H1 (cell line): ENCODE measurements around the gene ZC3H8. TPM values are rescaled to one million over a fixed set of nuclear protein-coding genes. Genes with fewer than 3 reads are reported as not detected.
A peak's percentile ranks its signal among the peaks of the same experiment; 100 is the strongest.

Experiments used
- CTCF ChIA-PET: fragments of 300-600 bp; sonication (Branson Sonifier 250); formaldehyde crosslinking; loops from one replicate; lab custom pipeline; 2021; ENCODE audit not compliant: partially characterized antibody; lab: Charles Lee
- POLR2A ChIA-PET: fragments of 300-600 bp; sonication (Branson Sonifier 250); formaldehyde crosslinking; loops from one replicate; lab custom pipeline; 2021; ENCODE audit warnings: inconsistent platforms; ENCODE audit not compliant: partially characterized antibody; lab: Charles Lee
- DNase-seq, 2 experiments: peaks; one replicate each; pipeline versions ENCODE4 v3.0.0 to v3.0.0-alpha.2; 2010 to 2022; ENCODE audit warnings: low spot score in 2 of 2, low read depth in 1 of 2, mixed read lengths in 1 of 2
- FAIRE-seq: peaks from 2 replicates; lab custom pipeline; 2011; peaks lifted over from hg19 to GRCh38; lab: Jason Lieb, UNC
- H2AFZ ChIP-seq: 2 replicates; pipeline ENCODE4 v1.8.1; 2012; ENCODE audit warnings: low read length, inconsistent platforms
- H2AK5ac ChIP-seq: 2 replicates; pipeline ENCODE4 v1.6.1; 2013; ENCODE audit warnings: low read depth, low read length
- H2BK120ac ChIP-seq: replicated peaks from 2 replicates; pipeline ENCODE3; 2013; ENCODE audit warnings: low read depth, low read length, inconsistent platforms
- H2BK12ac ChIP-seq: 2 replicates; pipeline ENCODE4 v1.6.1; 2013; ENCODE audit warnings: low read depth, low read length
- H2BK15ac ChIP-seq: 2 replicates; pipeline ENCODE4 v1.6.1; 2013; ENCODE audit warnings: low read length
- H2BK20ac ChIP-seq: 2 replicates; pipeline ENCODE4 v1.6.1; 2013; ENCODE audit warnings: low read length
- H2BK5ac ChIP-seq: 2 replicates; pipeline ENCODE4 v1.6.1; 2013; ENCODE audit warnings: low read depth, low read length
- H3K14ac ChIP-seq: 2 replicates; pipeline ENCODE4 v1.6.1; 2013; ENCODE audit warnings: inconsistent platforms; ENCODE audit not compliant: insufficient read length
- H3K18ac ChIP-seq: 2 replicates; pipeline ENCODE4 v1.6.1; 2013; ENCODE audit warnings: low read length; ENCODE audit errors: extremely low read depth
- H3K23ac ChIP-seq: 2 replicates; pipeline ENCODE4 v1.6.1; 2013; ENCODE audit warnings: inconsistent platforms; ENCODE audit not compliant: insufficient read length
- H3K23me2 ChIP-seq: 2 replicates; pipeline ENCODE4 v1.6.1; 2013; ENCODE audit warnings: low read depth, low read length
- H3K27ac ChIP-seq: 2 replicates; pipeline ENCODE4 v1.6.1; 2011; ENCODE audit warnings: low read depth, low read length, inconsistent platforms
- H3K27me3 ChIP-seq, 4 experiments: replicated peaks in 1 of 4; 1 replicate in 1 of 4; 2 replicates in 3 of 4; pipeline versions ENCODE4 v1.6.1 to v1.8.1; 2011 to 2013; ENCODE audit warnings: low read length in 3 of 4, mild to moderate bottlenecking in 3 of 4, inconsistent platforms in 2 of 4, mixed read lengths in 2 of 4, moderate library complexity in 1 of 4; ENCODE audit not compliant: control insufficient read depth in 3 of 4, insufficient read depth in 3 of 4; ENCODE audit errors: extremely low read depth in 1 of 4
- H3K36me3 ChIP-seq, 4 experiments: 2 replicates each; pipeline versions ENCODE4 v1.6.1 to v1.8.1; 2011 to 2013; ENCODE audit warnings: mild to moderate bottlenecking in 4 of 4, low read length in 3 of 4, moderate library complexity in 2 of 4, control low read depth in 1 of 4, inconsistent platforms in 1 of 4; ENCODE audit not compliant: insufficient read depth in 4 of 4, control insufficient read depth in 2 of 4
- H3K4ac ChIP-seq: replicated peaks from 2 replicates; pipeline ENCODE3; 2013; ENCODE audit warnings: low read length, low read depth, mixed read lengths, inconsistent platforms; ENCODE audit not compliant: insufficient read length
- H3K4me1 ChIP-seq, 4 experiments: replicated peaks in 1 of 4; 1 replicate in 1 of 4; 2 replicates in 3 of 4; pipeline versions ENCODE4 v1.6.1 to v1.8.1; 2011 to 2013; ENCODE audit warnings: low read length in 3 of 4, inconsistent platforms in 2 of 4, mixed read lengths in 1 of 4; ENCODE audit not compliant: insufficient read depth in 4 of 4, control insufficient read depth in 3 of 4
- H3K4me2 ChIP-seq, 2 experiments: 2 replicates each; pipeline versions ENCODE4 v1.6.1 to v1.8.1; 2011 to 2013; ENCODE audit warnings: low read depth in 2 of 2, low read length in 2 of 2, control low read depth in 1 of 2, inconsistent platforms in 1 of 2, mild to moderate bottlenecking in 1 of 2; ENCODE audit not compliant: insufficient read depth in 1 of 2
- H3K4me3 ChIP-seq, 4 experiments: fragments of 200-600, 300-600 bp in 1 of 4; sonication (generic), shearing (Covaris generic), sonication (Bioruptor Twin) in 1 of 4; 2 replicates each; pipeline versions ENCODE4 v1.5.1 to v1.8.1; 2011 to 2016; ENCODE audit warnings: low read length in 4 of 4, low read depth in 3 of 4, control low read depth in 2 of 4, inconsistent platforms in 2 of 4, mild to moderate bottlenecking in 2 of 4, mixed read lengths in 1 of 4, moderate library complexity in 1 of 4; ENCODE audit not compliant: insufficient read depth in 2 of 4; ENCODE audit errors: extremely low read depth in 1 of 4
- H3K56ac ChIP-seq: replicated peaks from 2 replicates; pipeline ENCODE3; 2013; ENCODE audit warnings: low read depth, mild to moderate bottlenecking, mixed read lengths, low read length, inconsistent platforms; ENCODE audit not compliant: insufficient read length
- H3K79me1 ChIP-seq: 2 replicates; pipeline ENCODE4 v1.6.1; 2013; ENCODE audit warnings: low read depth, low read length, control low read depth
- H3K79me2 ChIP-seq, 2 experiments: 2 replicates each; pipeline versions ENCODE4 v1.6.1 to v1.8.1; 2012 to 2013; ENCODE audit warnings: low read length in 2 of 2, mild to moderate bottlenecking in 2 of 2, inconsistent platforms in 1 of 2; ENCODE audit not compliant: insufficient read depth in 2 of 2, control insufficient read depth in 1 of 2
- H3K9ac ChIP-seq, 4 experiments: replicated peaks in 1 of 4; 1 replicate in 1 of 4; 2 replicates in 3 of 4; pipeline versions ENCODE4 v1.6.1 to v1.8.1; 2011 to 2013; ENCODE audit warnings: low read depth in 3 of 4, low read length in 3 of 4, control low read depth in 2 of 4, mild to moderate bottlenecking in 2 of 4, moderate library complexity in 2 of 4, inconsistent platforms in 1 of 4; ENCODE audit errors: extremely low read depth in 1 of 4
- H3K9me3 ChIP-seq, 2 experiments: 2 replicates each; pipeline versions ENCODE4 v1.6.1 to v1.8.1; 2012 to 2013; ENCODE audit warnings: mild to moderate bottlenecking in 2 of 2, moderate library complexity in 2 of 2, control low read depth in 1 of 2, inconsistent platforms in 1 of 2, low read depth in 1 of 2, low read length in 1 of 2, mixed read lengths in 1 of 2; ENCODE audit not compliant: insufficient read depth in 2 of 2
- H4K20me1 ChIP-seq, 2 experiments: replicated peaks in 1 of 2; 2 replicates each; pipeline versions ENCODE3 to v1.8.1; 2011 to 2013; ENCODE audit warnings: inconsistent platforms in 2 of 2, low read length in 2 of 2, mild to moderate bottlenecking in 1 of 2; ENCODE audit not compliant: insufficient read depth in 2 of 2, control insufficient read depth in 1 of 2
- H4K5ac ChIP-seq: 2 replicates; pipeline ENCODE4 v1.6.1; 2013; ENCODE audit warnings: low read length, low read depth, mixed read lengths, inconsistent platforms; ENCODE audit not compliant: insufficient read length
- H4K8ac ChIP-seq: 2 replicates; pipeline ENCODE4 v1.8.0; 2013; ENCODE audit warnings: mild to moderate bottlenecking, moderate library complexity, low read length, inconsistent platforms; ENCODE audit not compliant: insufficient read depth; ENCODE audit errors: extremely low read depth
- H4K91ac ChIP-seq: replicated peaks from 2 replicates; pipeline ENCODE3; 2013; ENCODE audit warnings: low read length, mixed read lengths, inconsistent platforms; ENCODE audit not compliant: insufficient read length
- GTF2F1 ChIP-seq: IDR thresholded peaks from 2 replicates; pipeline ENCODE4 v1.6.1; 2012; ENCODE audit warnings: low read depth, low read length, improper control_type of control experiment, borderline replicate concordance
- NRF1 ChIP-seq: IDR thresholded peaks from 2 replicates; pipeline ENCODE4 v1.6.1; 2011; ENCODE audit warnings: mild to moderate bottlenecking, low read depth, low read length, improper control_type of control experiment
- PHF8 ChIP-seq: fragments of 200-600 bp; sonication (generic); conservative IDR thresholded peaks from 2 replicates; pipeline ENCODE4 v1.7.1; 2012; ENCODE audit warnings: low read depth, mild to moderate bottlenecking, inconsistent platforms, low read length, moderate library complexity
- SIN3A ChIP-seq, 2 experiments: IDR thresholded peaks in 1 of 2; conservative IDR thresholded peaks in 1 of 2; 2 replicates each; pipeline ENCODE4 v1.6.1; 2011 to 2012; ENCODE audit warnings: low read length in 2 of 2, improper control_type of control experiment in 1 of 2, low read depth in 1 of 2, mild to moderate bottlenecking in 1 of 2
- SRF ChIP-seq: IDR thresholded peaks from 2 replicates; pipeline ENCODE4 v1.6.1; 2011; ENCODE audit warnings: mild to moderate bottlenecking, low read depth, low read length, moderate library complexity
- TAF1 ChIP-seq: IDR thresholded peaks from 2 replicates; pipeline ENCODE4 v1.6.1; 2011; ENCODE audit warnings: mild to moderate bottlenecking, low read depth, low read length
- WGBS, 2 experiments: shearing (Covaris generic) in 1 of 2; methylation state at CpG; one replicate each; pipeline versions ENCODE4 v1.1.6 to v1.1.7; 2013 to 2015; ENCODE audit warnings: low lambda C conversion rate in 2 of 2, mixed read lengths in 2 of 2, inconsistent platforms in 1 of 2, low coverage in 1 of 2, missing lambda C conversion rate in 1 of 2; ENCODE audit not compliant: insufficient replicate concordance in 2 of 2, insufficient coverage in 1 of 2, insufficient read length in 1 of 2; ENCODE audit errors: extremely low coverage in 1 of 2, missing lambda C conversion rate in 1 of 2; 5-methylcytosine and 5-hydroxymethylcytosine counted together
- polyA plus RNA-seq, 7 experiments: library from polyadenylated mRNA; depleted of rRNA in 3 of 7; stranded (reverse) in 5 of 7; unstranded in 2 of 7; fragments of >200 nt in 5 of 7; fragments of 200-250 nt in 2 of 7; gene quantifications; 1 replicate in 5 of 7; 2 replicates in 1 of 7; 4 replicates in 1 of 7; pipeline versions ENCODE4 v1.2.1 to v1.2.3, GENCODE V29; 2011 to 2013; ENCODE audit warnings: missing spikeins in 2 of 7, mixed read lengths in 2 of 7
- total RNA-seq: library from RNA; stranded (reverse); fragmentation: NEBNext Ultra II Directional; extraction: Animal tissue kit (Norgen Biotek cat#: 25700); gene quantifications from 2 replicates; pipeline ENCODE4 v1.2.1, GENCODE V29; 2021

Gene ZC3H8
- total and polyA plus RNA-seq, 2 of the 8 experiments (the other 6 are each of a cell fraction or from before 2014, with no cell fraction given), result 1.9 to 7.1 TPM

- H3K9me3 ChIP-seq, result no peaks in the 10 kb centered on the region
- TF ChIP-seq TAF1 (no peak), SIN3A (conservative IDR thresholded peaks at IDR 0.05 in 1 of 2, IDR thresholded peaks at IDR 0.05 in 1 of 2; ENCODE audit: low read depth in 1 of 2, low read length in 2 of 2) (no peak), SRF (no peak), NRF1 (no peak), GTF2F1 (no peak), PHF8 (no peak)
- no peak overlapping the region for H4K8ac ChIP-seq
- ChIA-PET POLR2A (no interaction called here), CTCF (interaction anchor here (0.6 to 1.6 kb wide), 2 partner anchors 11 to 91 kb away, joined by 3 to 8 read pairs; no protein-coding TSS in a partner anchor)
- H3K23me2 ChIP-seq, result no peaks in the 10 kb centered on the region
- H2AK5ac ChIP-seq, result no peak overlapping the region
- H4K91ac ChIP-seq, result no peak overlapping the region
- H2AFZ ChIP-seq, result no peak overlapping the region
- H3K79me1 ChIP-seq, result no peaks in the 10 kb centered on the region
- 89% methylated on average over 2 of the region's 2 CpGs; no CpG with 5 or more reads in 1 of the 2 experiments for WGBS, 2 experiments
- H4K5ac ChIP-seq, result no peak overlapping the region
- no peaks in the 10 kb centered on the region for H3K27me3 ChIP-seq
- H4K20me1 ChIP-seq, result peaks cover 0 to 1% of the 10 kb centered on the region in 2 experiments
- no peaks in the 10 kb centered on the region for H3K79me2 ChIP-seq
- no peaks in the 10 kb centered on the region; a peak in 1 of 7 replicates for H3K4me1 ChIP-seq
- H2BK20ac ChIP-seq, result no peak overlapping the region
- H3K23ac ChIP-seq, result no peak overlapping the region
- no peak overlapping the region for H3K27ac ChIP-seq
- H3K4me3 ChIP-seq, result no peak overlapping the region
- no peak for FAIRE-seq
- H3K9ac ChIP-seq, result no peak overlapping the region
- H3K56ac ChIP-seq, result no peak overlapping the region
- no peak overlapping the region for H3K18ac ChIP-seq
- no peak overlapping the region for H3K4me2 ChIP-seq
- H3K4ac ChIP-seq, result no peak overlapping the region
- no peak overlapping the region for H2BK120ac ChIP-seq
- no peaks in the 10 kb centered on the region for H3K36me3 ChIP-seq
- no peak overlapping the region; the same call in 1 of the 2 replicates for H2BK15ac ChIP-seq
- H2BK5ac ChIP-seq, result no peak overlapping the region
- no peak overlapping the region for H3K14ac ChIP-seq
- DNase-seq, result peak in 1 of 2 experiments; percentile 8
- no peak overlapping the region for H2BK12ac ChIP-seq
These were observed 60.8 kb downstream of the ZC3H8 start for GRCh38 chr2:112194028-112194427.
